Measurements from ENCODE around the gene ST6GALNAC4. TPM values are rescaled to one million over a fixed set of nuclear protein-coding genes. Genes with fewer than 3 reads are reported as not detected.

ST6GALNAC4 gene, protein sequence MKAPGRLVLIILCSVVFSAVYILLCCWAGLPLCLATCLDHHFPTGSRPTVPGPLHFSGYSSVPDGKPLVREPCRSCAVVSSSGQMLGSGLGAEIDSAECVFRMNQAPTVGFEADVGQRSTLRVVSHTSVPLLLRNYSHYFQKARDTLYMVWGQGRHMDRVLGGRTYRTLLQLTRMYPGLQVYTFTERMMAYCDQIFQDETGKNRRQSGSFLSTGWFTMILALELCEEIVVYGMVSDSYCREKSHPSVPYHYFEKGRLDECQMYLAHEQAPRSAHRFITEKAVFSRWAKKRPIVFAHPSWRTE
- 27.4 and 28.2 TPM in 2 replicates for total RNA-seq

GRCh38 chr9:127916720-127917581, at the start of gene ST6GALNAC4:
ST6GALNAC4 (minus strand) TSS chr9:127917041; CDS start chr9:127916419, 622 bp downstream.
- TF ChIP-seq, protein P1, sequence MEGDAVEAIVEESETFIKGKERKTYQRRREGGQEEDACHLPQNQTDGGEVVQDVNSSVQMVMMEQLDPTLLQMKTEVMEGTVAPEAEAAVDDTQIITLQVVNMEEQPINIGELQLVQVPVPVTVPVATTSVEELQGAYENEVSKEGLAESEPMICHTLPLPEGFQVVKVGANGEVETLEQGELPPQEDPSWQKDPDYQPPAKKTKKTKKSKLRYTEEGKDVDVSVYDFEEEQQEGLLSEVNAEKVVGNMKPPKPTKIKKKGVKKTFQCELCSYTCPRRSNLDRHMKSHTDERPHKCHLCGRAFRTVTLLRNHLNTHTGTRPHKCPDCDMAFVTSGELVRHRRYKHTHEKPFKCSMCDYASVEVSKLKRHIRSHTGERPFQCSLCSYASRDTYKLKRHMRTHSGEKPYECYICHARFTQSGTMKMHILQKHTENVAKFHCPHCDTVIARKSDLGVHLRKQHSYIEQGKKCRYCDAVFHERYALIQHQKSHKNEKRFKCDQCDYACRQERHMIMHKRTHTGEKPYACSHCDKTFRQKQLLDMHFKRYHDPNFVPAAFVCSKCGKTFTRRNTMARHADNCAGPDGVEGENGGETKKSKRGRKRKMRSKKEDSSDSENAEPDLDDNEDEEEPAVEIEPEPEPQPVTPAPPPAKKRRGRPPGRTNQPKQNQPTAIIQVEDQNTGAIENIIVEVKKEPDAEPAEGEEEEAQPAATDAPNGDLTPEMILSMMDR (conservative IDR thresholded peaks at IDR 0.05; ENCODE audit: low read depth, low read length), result no peak
- DNase-seq (ENCODE audit: low read depth), result no peak
- H3K4me3 ChIP-seq (ENCODE audit: low read depth, low read length), result peak within 1 kb of the TSS; percentile 76

DNA sequence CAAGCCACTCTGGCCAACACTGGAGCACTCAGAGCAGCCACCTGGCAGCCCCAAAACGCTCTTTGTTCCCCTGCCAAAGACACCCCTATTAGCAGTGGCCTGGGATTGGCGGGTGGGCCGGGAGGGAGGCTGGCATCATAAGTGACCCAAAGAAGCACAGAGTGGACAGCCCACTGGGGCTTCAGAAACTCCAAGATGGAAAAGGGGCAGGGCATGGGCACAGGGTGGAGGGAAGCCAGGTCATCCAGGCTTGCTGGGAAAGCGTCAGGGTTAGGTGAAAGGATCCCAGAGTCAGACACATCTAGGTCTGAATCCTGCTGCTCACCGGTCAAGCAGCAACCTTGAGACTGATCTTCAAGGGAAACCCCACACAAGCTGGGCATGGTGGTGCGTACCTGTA, 49.1 kb upstream of the ST6GALNAC4 start:
- DNase-seq (ENCODE audit: low read depth), result no peak
- H3K4me3 ChIP-seq (ENCODE audit: low read depth, low read length), result no peak overlapping the region
- TF ChIP-seq, protein P1 (conservative IDR thresholded peaks at IDR 0.05; ENCODE audit: low read depth, low read length), result no peak

GRCh38 chr9:127963359-127964064, 46.7 kb upstream of the ST6GALNAC4 start:
- TF ChIP-seq, protein P1 (conservative IDR thresholded peaks at IDR 0.05; ENCODE audit: low read depth, low read length), result no peak
- H3K4me3 ChIP-seq (ENCODE audit: low read depth, low read length), result no peak overlapping the region
- no peak for DNase-seq (ENCODE audit: low read depth)

- TF ChIP-seq, protein P1 (conservative IDR thresholded peaks at IDR 0.05; ENCODE audit: low read depth, low read length), result no peak
- no peak for DNase-seq (ENCODE audit: low read depth)
- no peak overlapping the region for H3K4me3 ChIP-seq (ENCODE audit: low read depth, low read length)
Measured at GRCh38 chr9:127963041-127963358, 46.2 kb upstream of the ST6GALNAC4 start.

DNA sequence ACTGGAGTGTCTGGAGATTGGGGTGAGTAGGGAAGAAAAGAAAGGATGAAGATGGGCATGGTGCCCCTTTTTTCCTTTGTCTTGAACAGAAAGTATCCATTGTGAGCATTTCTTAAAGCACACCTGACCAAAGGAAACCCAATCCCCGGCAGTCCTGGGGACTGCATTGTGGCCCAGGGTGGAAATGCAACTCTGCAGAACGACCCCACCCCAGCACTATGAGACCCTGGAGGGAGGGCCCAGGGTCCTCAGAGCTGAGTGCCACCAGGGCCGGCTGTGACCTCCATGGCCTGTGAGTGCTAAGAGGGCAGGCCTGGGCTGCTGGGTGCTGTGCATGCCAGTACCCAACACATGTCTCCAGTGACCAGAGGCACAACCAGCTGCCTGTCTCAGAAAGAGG, 45.4 kb upstream of the ST6GALNAC4 start:
- TF ChIP-seq, protein P1 (conservative IDR thresholded peaks at IDR 0.05; ENCODE audit: low read depth, low read length), result no peak
- no peak for DNase-seq (ENCODE audit: low read depth)
- no peak overlapping the region for H3K4me3 ChIP-seq (ENCODE audit: low read depth, low read length)

DNA sequence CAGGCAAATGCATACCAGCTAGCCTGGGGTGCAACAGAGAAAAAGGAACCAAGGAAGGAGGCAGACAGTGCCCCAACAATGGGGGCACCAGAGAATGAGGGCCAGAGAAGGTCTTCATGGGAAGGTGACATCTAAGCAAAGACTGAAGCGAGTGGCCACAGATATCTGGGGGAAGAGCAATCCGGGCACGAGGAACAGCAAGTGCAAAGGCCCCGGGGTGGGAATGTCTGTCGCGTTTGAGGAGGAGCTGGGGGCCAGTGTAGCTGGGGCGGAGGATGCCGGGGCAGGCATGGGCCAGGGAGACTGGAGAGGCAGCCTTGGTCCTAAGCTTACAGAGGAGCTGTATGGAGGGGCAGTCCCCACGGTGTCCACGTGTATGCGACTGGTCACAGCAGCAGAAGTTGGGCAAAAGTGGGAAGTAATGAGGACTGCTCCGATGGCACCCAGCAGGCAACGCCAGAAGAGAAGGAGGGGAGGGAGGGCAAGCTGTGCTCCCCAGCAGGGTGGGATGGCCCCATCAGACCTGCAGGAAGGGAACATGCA, 44.8 kb upstream of the ST6GALNAC4 start:
- TF ChIP-seq, protein P1 (conservative IDR thresholded peaks at IDR 0.05; ENCODE audit: low read depth, low read length), result no peak
- H3K4me3 ChIP-seq (ENCODE audit: low read depth, low read length), result no peak overlapping the region
- no peak for DNase-seq (ENCODE audit: low read depth)
